Activated CD4-positive, alpha-beta T cell treated with anti-CD3 and anti-CD28 coated beads, Interleukin-2, amount 50 U/mL, for 1 hour (primary cell): ENCODE results near the gene PTMA.
"Not testable (repeated sequence)": the region's sequence is repeated elsewhere in the genome, so short reads cannot be mapped to it uniquely, and the experiment has no call there.

Experiments
- DNase-seq: peaks from one replicate; pipeline ENCODE4 v3.0.0-alpha.2; 2020

PTMA gene

GRCh38 chr2:231707927-231708772 lies at the start of gene PTMA:
Gene PTMA (plus strand): TSS chr2:231708525. CDS start chr2:231708707, 182 bp downstream.
- DNase-seq: peak; percentile 99

- DNase-seq: not testable (repeated sequence)
These were observed 48.3 kb upstream of the PTMA start for GRCh38 chr2:231660073-231660472.

- DNase-seq: no peak
These were observed 47.5 kb upstream of the PTMA start for GRCh38 chr2:231660860-231661259.

GRCh38 chr2:231661422-231662027 lies 46.8 kb upstream of the PTMA start:
- no peak for DNase-seq

GRCh38 chr2:231662028-231662810 lies 46.1 kb upstream of the PTMA start:
- DNase-seq: peak; percentile 95

- DNase-seq: no peak
These were observed 45.4 kb upstream of the PTMA start for GRCh38 chr2:231662811-231663457.

GRCh38 chr2:231663458-231664212 lies 44.7 kb upstream of the PTMA start:
- DNase-seq: no peak

- DNase-seq: no peak
These were observed 43.6 kb upstream of the PTMA start for GRCh38 chr2:231664727-231665126.

- no peak for DNase-seq
These were observed 42.8 kb upstream of the PTMA start for GRCh38 chr2:231665245-231666170.

- no peak for DNase-seq
These were observed 41.9 kb upstream of the PTMA start for GRCh38 chr2:231666171-231667095.

GRCh38 chr2:231667096-231667427 lies 41.3 kb upstream of the PTMA start:
- DNase-seq: no peak

- DNase-seq: no peak
These were observed 40.8 kb upstream of the PTMA start for GRCh38 chr2:231667496-231667895.

- DNase-seq: no peak
These were observed 39.3 kb upstream of the PTMA start for GRCh38 chr2:231668981-231669380.

GRCh38 chr2:231671270-231672050 lies 36.9 kb upstream of the PTMA start:
- no peak for DNase-seq

GRCh38 chr2:231672617-231673347 lies 35.5 kb upstream of the PTMA start:
- DNase-seq: no peak

- DNase-seq: no peak
These were observed 35.0 kb upstream of the PTMA start for GRCh38 chr2:231673348-231673770.

GRCh38 chr2:231674587-231675338 lies 33.6 kb upstream of the PTMA start:
- DNase-seq: peak; percentile 51

GRCh38 chr2:231676243-231676642 lies 32.1 kb upstream of the PTMA start:
- no peak for DNase-seq
